ENCODE data around the gene CNTNAP5. TPM values are rescaled to one million over a fixed set of nuclear protein-coding genes. Genes with fewer than 3 reads are reported as not detected.

The CNTNAP5 gene
- total RNA-seq, 1 donor from 2014 or later, result not detected

- ATAC-seq (no peak), DNase-seq (ENCODE audit: low spot score) (no peak)
- intact Hi-C loops (cut with DNase I), result no loop called here
Measured at GRCh38 chr2:124798551-124798950, 773.5 kb downstream of the CNTNAP5 start.

DNA sequence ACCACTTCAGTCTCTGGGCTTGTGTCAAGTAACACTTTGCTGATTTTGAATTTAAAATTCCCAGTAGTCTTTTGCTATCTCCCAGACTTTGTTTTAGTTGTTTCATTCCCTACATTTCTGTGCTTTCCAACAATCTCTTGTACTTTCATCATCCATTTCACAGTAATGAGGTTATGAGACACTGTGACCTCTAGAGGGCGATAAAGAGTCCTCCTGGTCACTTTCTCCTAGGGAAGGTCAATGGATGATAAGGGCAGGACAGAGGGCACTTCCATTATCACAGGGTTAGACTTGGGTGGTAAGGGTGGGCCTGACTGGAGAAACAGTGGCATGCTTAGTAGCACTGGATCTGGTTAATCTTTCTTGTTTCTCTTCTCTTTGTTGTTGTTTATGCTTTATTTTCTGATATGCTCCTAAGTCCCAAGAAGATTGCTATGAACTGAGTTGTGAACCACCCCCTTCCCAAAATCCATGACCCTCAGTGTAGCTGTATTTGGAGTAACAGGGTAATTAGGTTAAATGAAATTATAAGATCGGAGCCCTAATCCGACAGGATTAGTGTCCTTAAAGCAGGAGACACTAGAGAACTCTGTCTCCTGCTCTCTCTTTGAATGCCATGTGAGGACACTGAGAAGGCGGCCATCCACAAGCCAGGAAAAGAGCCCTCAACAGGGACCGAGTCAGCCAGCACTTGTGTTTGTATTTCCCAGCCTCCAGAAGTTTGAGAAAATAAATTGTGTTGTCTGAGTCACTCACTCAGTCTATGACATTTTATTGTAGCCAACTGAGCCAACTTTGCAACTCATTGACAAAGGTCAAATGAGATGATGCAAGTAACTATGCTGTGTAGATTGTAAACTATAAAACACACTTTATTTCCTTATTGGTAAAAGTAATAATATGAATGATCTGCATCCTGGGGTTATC lies 779.2 kb downstream of the CNTNAP5 start:
- ATAC-seq (peak; percentile 51), DNase-seq (ENCODE audit: low spot score) (no peak)
- intact Hi-C loops (cut with DNase I), result no loop called here

GRCh38 chr2:124805060-124805459 lies 780.0 kb downstream of the CNTNAP5 start:
- intact Hi-C loops (cut with DNase I), result no loop called here
- ATAC-seq (peak; percentile 41), DNase-seq (ENCODE audit: low spot score) (no peak)

DNA sequence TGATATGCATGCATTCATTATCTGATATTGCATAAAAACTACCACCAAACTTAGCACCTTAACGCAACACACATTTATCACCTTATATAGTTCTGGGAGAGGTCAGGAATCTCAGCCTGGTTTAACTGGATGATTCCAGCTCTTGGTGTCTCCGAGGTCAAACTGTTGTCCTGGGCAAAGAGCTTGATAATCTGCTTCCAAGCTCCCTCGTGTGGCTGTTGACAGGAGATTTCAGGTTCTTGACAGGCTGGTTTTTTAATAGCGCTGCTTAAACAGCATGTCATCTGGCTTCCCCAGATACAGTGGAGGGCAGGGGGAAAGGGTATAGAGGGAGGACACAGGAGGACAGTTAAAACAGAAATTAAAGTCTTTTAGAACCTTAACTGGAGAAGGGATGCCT lies 785.0 kb downstream of the CNTNAP5 start:
- intact Hi-C loops (cut with DNase I), result no loop called here
- ATAC-seq (no peak), DNase-seq (ENCODE audit: low spot score) (no peak)

DNA sequence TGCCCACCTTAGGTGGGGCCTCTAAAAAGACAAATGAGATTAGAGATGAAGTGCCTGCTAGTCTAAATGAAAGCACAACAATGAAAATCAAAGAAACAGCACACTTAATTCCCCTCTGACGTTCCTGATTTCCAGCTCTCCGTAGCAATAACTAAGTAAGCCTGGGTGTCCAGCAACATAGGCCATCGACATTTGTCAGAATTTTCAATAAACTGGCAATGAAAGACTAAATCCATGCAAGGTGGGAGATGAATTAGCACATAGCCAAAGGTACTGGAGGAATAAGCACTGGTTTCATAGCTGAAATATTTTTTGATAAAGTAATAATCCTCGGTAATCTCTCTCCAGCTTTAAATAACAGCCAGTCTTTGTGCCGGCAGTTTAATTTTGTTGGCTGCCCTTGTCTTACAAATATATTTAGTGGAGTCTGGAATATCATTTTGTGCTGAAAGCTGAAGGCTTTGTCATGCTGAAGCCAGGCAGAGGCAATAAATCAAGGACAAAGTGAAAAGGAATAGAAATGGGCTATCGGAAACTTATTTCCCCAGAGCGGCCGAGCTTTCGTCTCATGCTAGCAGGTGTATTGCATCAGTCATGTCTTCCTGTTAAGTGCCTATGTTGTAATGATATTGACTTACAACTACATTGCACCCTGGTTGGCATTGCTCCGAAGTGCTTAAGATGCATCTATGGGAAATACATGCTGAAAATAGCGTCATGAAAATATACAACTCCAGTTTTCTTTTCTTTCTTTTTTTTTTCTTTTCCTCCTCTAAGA lies 790.1 kb downstream of the CNTNAP5 start:
- intact Hi-C loops (cut with DNase I), result no loop called here
- no peak for DNase-seq (ENCODE audit: low spot score)
- no peak for ATAC-seq

- ATAC-seq (no peak), DNase-seq (ENCODE audit: low spot score) (no peak)
- intact Hi-C loops (cut with DNase I), result no loop called here
Measured at GRCh38 chr2:124816007-124816406, 790.9 kb downstream of the CNTNAP5 start.

- intact Hi-C loops (cut with DNase I), result no loop called here
- ATAC-seq (no peak), DNase-seq (ENCODE audit: low spot score) (no peak)
Measured at GRCh38 chr2:124822516-124822915, 797.4 kb downstream of the CNTNAP5 start.

DNA sequence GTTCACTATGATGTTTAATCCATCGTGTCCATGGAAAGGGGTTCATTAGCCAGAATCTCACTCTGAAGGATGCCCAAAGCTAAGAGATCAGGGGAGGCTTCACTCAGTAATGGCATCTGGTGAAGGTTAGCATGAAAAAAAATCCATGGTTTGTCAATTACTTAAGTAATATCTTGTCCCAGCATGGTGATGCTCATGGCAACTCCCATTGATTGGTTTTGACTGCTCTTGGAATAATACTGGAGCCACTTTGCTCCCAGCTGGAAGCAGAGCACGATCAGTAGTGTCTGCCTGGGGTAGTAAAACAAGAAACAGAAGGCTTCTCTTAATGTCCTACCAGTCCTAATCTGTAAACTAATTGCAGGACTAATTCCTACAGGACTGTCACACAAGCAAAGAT lies 799.4 kb downstream of the CNTNAP5 start:
- DNase-seq (ENCODE audit: low spot score) (no peak), ATAC-seq (no peak)
- intact Hi-C loops (cut with DNase I), result no loop called here

- ATAC-seq, result no peak
- intact Hi-C loops (cut with DNase I), result no loop called here
- no peak for DNase-seq (ENCODE audit: low spot score)
Measured at GRCh38 chr2:124832521-124832920, 807.4 kb downstream of the CNTNAP5 start.

- ATAC-seq, result no peak
- DNase-seq (ENCODE audit: low spot score), result no peak
- intact Hi-C loops (cut with DNase I), result no loop called here
Measured at GRCh38 chr2:124834331-124834730, 809.2 kb downstream of the CNTNAP5 start.

- no peak for ATAC-seq
Measured at GRCh38 chr2:124835331-124835730, 810.2 kb downstream of the CNTNAP5 start.

GRCh38 chr2:124836416-124836815 lies 811.3 kb downstream of the CNTNAP5 start:
- intact Hi-C loops (cut with DNase I), result no loop called here
- DNase-seq (ENCODE audit: low spot score) (no peak), ATAC-seq (no peak)

More at GRCh38 chr2:124835331-124835730, 810.2 kb downstream of the CNTNAP5 start:
- intact Hi-C loops (cut with DNase I), result no loop called here
- DNase-seq (ENCODE audit: low spot score), result no peak

GRCh38 chr2:124837496-124837895 lies 812.4 kb downstream of the CNTNAP5 start:
- intact Hi-C loops (cut with DNase I), result no loop called here
- ATAC-seq, result no peak

GRCh38 chr2:124838406-124838805 lies 813.3 kb downstream of the CNTNAP5 start:
- intact Hi-C loops (cut with DNase I), result no loop called here
- DNase-seq (ENCODE audit: low spot score) (no peak), ATAC-seq (no peak)

More at GRCh38 chr2:124837496-124837895, 812.4 kb downstream of the CNTNAP5 start:
- DNase-seq (ENCODE audit: low spot score), result no peak

GRCh38 chr2:124867247-124867646 lies 842.2 kb downstream of the CNTNAP5 start:
- DNase-seq (ENCODE audit: low spot score), result no peak
- intact Hi-C loops (cut with DNase I), result no loop called here
- no peak for ATAC-seq

- intact Hi-C loops (cut with DNase I), result loop anchor here (5.0 kb wide), 1 partner anchor 1323 kb away; no protein-coding TSS in a partner anchor
- no peak for ATAC-seq
- no peak for DNase-seq (ENCODE audit: low spot score)
Measured at GRCh38 chr2:124874219-124874618, 849.1 kb downstream of the CNTNAP5 start.

GRCh38 chr2:124874676-124875075 lies 849.6 kb downstream of the CNTNAP5 start:
- DNase-seq (ENCODE audit: low spot score) (no peak), ATAC-seq (no peak)
- intact Hi-C loops (cut with DNase I), result loop anchor here (5.0 kb wide), 1 partner anchor 1323 kb away; no protein-coding TSS in a partner anchor

GRCh38 chr2:124875627-124876244 lies 850.6 kb downstream of the CNTNAP5 start:
- intact Hi-C loops (cut with DNase I), result no loop called here
- ATAC-seq (no peak), DNase-seq (ENCODE audit: low spot score) (no peak)

- DNase-seq (ENCODE audit: low spot score), result no peak
- intact Hi-C loops (cut with DNase I), result no loop called here
- ATAC-seq, result no peak
Measured at GRCh38 chr2:124877141-124877577, 852.1 kb downstream of the CNTNAP5 start.
